IMR-90 (cell line): ENCODE data around the gene SF3B3. TPM values are rescaled to one million over a fixed set of nuclear protein-coding genes. Genes with fewer than 3 reads are reported as not detected.

ENCODE experiments used
- ATAC-seq: fragments of 200-7000 bp; cut with Tn5 transposase; 2 replicates; pipeline ENCODE4 v1.9.1; 2020; ENCODE audit warnings: low read depth, mild to moderate bottlenecking, moderate library complexity
- BruUV-seq: library from RNA; stranded (reverse); fragments of 400-500 nt; replicated peaks from 2 replicates; lab custom pipeline; 2021; lab: Mats Ljungman, UMichigan
- CTCF ChIA-PET: fragments of 300-600 bp; formaldehyde crosslinking; extraction: SDS; loops from one replicate; lab custom pipeline; 2021; ENCODE audit warnings: antibody characterized with exemption; lab: Yijun Ruan, JAX
- POLR2A ChIA-PET: fragments of 300-600 bp; sonication (Branson Sonifier 250); formaldehyde crosslinking; loops from one replicate; lab custom pipeline; 2022; ENCODE audit warnings: antibody characterized with exemption; ENCODE audit not compliant: unreplicated experiment; lab: Charles Lee
- DNase-seq: peaks from one replicate; pipeline ENCODE4 v3.0.0; 2013
- H2AFZ ChIP-seq: replicated peaks from 2 replicates; pipeline ENCODE3; 2013; ENCODE audit warnings: low read length, mild to moderate bottlenecking; ENCODE audit not compliant: poor library complexity
- H2AK5ac ChIP-seq: 2 replicates; pipeline ENCODE4 v1.6.1; 2013; ENCODE audit warnings: low read depth, low read length, inconsistent platforms
- H2AK9ac ChIP-seq: replicated peaks from 2 replicates; pipeline ENCODE3; 2013; ENCODE audit warnings: mild to moderate bottlenecking, low read depth, low read length, moderate library complexity; ENCODE audit not compliant: poor library complexity
- H2BK120ac ChIP-seq: 2 replicates; pipeline ENCODE4 v1.6.1; 2013; ENCODE audit warnings: low read depth, low read length, inconsistent platforms
- H2BK15ac ChIP-seq: 3 replicates; pipeline ENCODE4 v1.6.1; 2013; ENCODE audit warnings: low read depth, low read length, inconsistent platforms
- H2BK20ac ChIP-seq: 2 replicates; pipeline ENCODE4 v1.6.1; 2013; ENCODE audit warnings: low read depth, mild to moderate bottlenecking, inconsistent platforms, low read length, moderate library complexity
- H2BK5ac ChIP-seq: 2 replicates; pipeline ENCODE4 v1.6.1; 2013; ENCODE audit warnings: mild to moderate bottlenecking, low read depth, low read length, inconsistent platforms; ENCODE audit not compliant: poor library complexity, severe bottlenecking
- H3K14ac ChIP-seq: replicated peaks from 2 replicates; pipeline ENCODE4 v1.6.1; 2013; ENCODE audit warnings: low read depth, low read length, inconsistent platforms
- H3K18ac ChIP-seq: 2 replicates; pipeline ENCODE4 v1.6.1; 2013; ENCODE audit warnings: low read depth, low read length, control low read depth
- H3K23ac ChIP-seq: 2 replicates; pipeline ENCODE4 v1.6.1; 2013; ENCODE audit warnings: low read depth, low read length, inconsistent platforms
- H3K27ac ChIP-seq: 2 replicates; pipeline ENCODE4 v1.5.1; 2013; ENCODE audit warnings: mild to moderate bottlenecking, control low read depth, low read length; ENCODE audit not compliant: insufficient read depth
- H3K27me3 ChIP-seq: 2 replicates; pipeline ENCODE4 v1.6.1; 2013; ENCODE audit warnings: low read length; ENCODE audit not compliant: control insufficient read depth, insufficient read depth
- H3K36me3 ChIP-seq: 2 replicates; pipeline ENCODE4 v1.6.1; 2013; ENCODE audit warnings: low read length, mixed read lengths; ENCODE audit not compliant: control insufficient read depth, insufficient read depth
- H3K4ac ChIP-seq: 2 replicates; pipeline ENCODE4 v1.6.1; 2013; ENCODE audit warnings: low read depth, low read length, inconsistent platforms
- H3K4me1 ChIP-seq: 2 replicates; pipeline ENCODE4 v1.6.1; 2013; ENCODE audit warnings: low read length, mixed read lengths; ENCODE audit not compliant: control insufficient read depth, insufficient read depth
- H3K4me2 ChIP-seq: 2 replicates; pipeline ENCODE4 v1.6.1; 2013; ENCODE audit warnings: low read depth, mild to moderate bottlenecking, control low read depth, low read length, moderate library complexity
- H3K4me3 ChIP-seq: 2 replicates; pipeline ENCODE4 v1.5.1; 2013; ENCODE audit warnings: low read depth, mild to moderate bottlenecking, control low read depth, low read length, moderate library complexity; ENCODE audit not compliant: insufficient read depth
- H3K56ac ChIP-seq: 2 replicates; pipeline ENCODE4 v1.6.1; 2013; ENCODE audit warnings: low read length, inconsistent platforms; ENCODE audit not compliant: insufficient read depth; ENCODE audit errors: extremely low read depth
- H3K79me1 ChIP-seq, 2 experiments: 2 replicates each; pipeline ENCODE4 v1.6.1; 2013; ENCODE audit warnings: low read length in 2 of 2, inconsistent platforms in 1 of 2, low read depth in 1 of 2
- H3K9ac ChIP-seq: 2 replicates; pipeline ENCODE4 v1.6.1; 2013; ENCODE audit warnings: low read depth, low read length, control low read depth
- H3K9me1 ChIP-seq: 2 replicates; pipeline ENCODE4 v1.6.1; 2013; ENCODE audit warnings: low read length, inconsistent platforms; ENCODE audit not compliant: insufficient read depth
- H3K9me3 ChIP-seq: 2 replicates; pipeline ENCODE4 v1.6.1; 2013; ENCODE audit warnings: low read length; ENCODE audit not compliant: control insufficient read depth, insufficient read depth
- H4K20me1 ChIP-seq: 2 replicates; pipeline ENCODE4 v1.6.1; 2013; ENCODE audit warnings: low read length, inconsistent platforms; ENCODE audit not compliant: insufficient read depth
- H4K5ac ChIP-seq: 2 replicates; pipeline ENCODE4 v1.6.1; 2013; ENCODE audit warnings: mild to moderate bottlenecking, low read depth, low read length, control low read depth
- H4K8ac ChIP-seq, 2 experiments: 2 replicates each; pipeline ENCODE4 v1.6.1; 2013; ENCODE audit warnings: low read depth in 2 of 2, low read length in 2 of 2, control low read depth in 1 of 2, inconsistent platforms in 1 of 2
- H4K91ac ChIP-seq: 2 replicates; pipeline ENCODE4 v1.6.1; 2013; ENCODE audit warnings: low read depth, low read length, inconsistent platforms; ENCODE audit not compliant: insufficient read depth
- BHLHE40 ChIP-seq: fragments of 150-350 bp; IDR thresholded peaks from 2 replicates; pipeline ENCODE4 v1.6.1; 2016; ENCODE audit warnings: mild to moderate bottlenecking, low read depth, low read length
- CHD1 ChIP-seq: IDR thresholded peaks from 2 replicates; pipeline ENCODE4 v1.6.1; 2012; ENCODE audit warnings: low read depth, low read length, improper control_type of control experiment
- MXI1 ChIP-seq: IDR thresholded peaks from 2 replicates; pipeline ENCODE4 v1.6.1; 2012; ENCODE audit warnings: low read depth, mild to moderate bottlenecking, low read length, moderate library complexity, borderline replicate concordance
- POLR2A ChIP-seq: IDR thresholded peaks from 2 replicates; pipeline ENCODE4 v1.6.1; 2012; ENCODE audit warnings: mild to moderate bottlenecking, low read depth, low read length
- RAD21 ChIP-seq: IDR thresholded peaks from 2 replicates; pipeline ENCODE4 v1.6.1; 2012; ENCODE audit warnings: low read length, improper control_type of control experiment
- RCOR1 ChIP-seq: IDR thresholded peaks from 2 replicates; pipeline ENCODE4 v1.6.1; 2012; ENCODE audit warnings: mild to moderate bottlenecking, low read length, improper control_type of control experiment; ENCODE audit not compliant: insufficient replicate concordance
- RFX5 ChIP-seq: IDR thresholded peaks from 2 replicates; pipeline ENCODE4 v1.8.0; 2012; ENCODE audit warnings: low read depth, mild to moderate bottlenecking, low read length, moderate library complexity
- SMC3 ChIP-seq: fragments of 150-350 bp; IDR thresholded peaks from 2 replicates; pipeline ENCODE4 v1.6.1; 2016; ENCODE audit warnings: low read depth, mild to moderate bottlenecking, antibody characterized with exemption, low read length, moderate library complexity
- WGBS, 2 experiments: methylation state at CpG; one replicate each; pipeline versions ENCODE4 v1.1.5 to v1.1.7; 2013; ENCODE audit warnings: missing lambda C conversion rate in 2 of 2; ENCODE audit not compliant: insufficient read length in 1 of 2; ENCODE audit errors: extremely low coverage in 2 of 2; 5-methylcytosine and 5-hydroxymethylcytosine counted together
- dilution Hi-C: fragments of 300-500 bp; cut with HindIII; formaldehyde crosslinking; loops from one replicate; pipeline ENCODE4 v1.14.3; 2018; ENCODE audit warnings: low sequenced_read_pairs; ENCODE audit not compliant: unreplicated experiment
- in situ Hi-C: fragments of 300-500 bp; cut with MboI; formaldehyde crosslinking; loops from 3 replicates; pipeline ENCODE4 v1.14.3; 2019; ENCODE audit warnings: low sequenced_read_pairs, inconsistent platforms, mixed read lengths
- intact Hi-C: fragments of 100-400 bp; cut with micrococcal nuclease; formaldehyde crosslinking; loops from 2 replicates; pipeline ENCODE4 v1.10.0; 2022
- polyA plus RNA-seq, 3 experiments: library from polyadenylated mRNA; depleted of rRNA; stranded (reverse); fragments of >200 nt; gene quantifications; 2 replicates each; pipeline ENCODE4 v1.2.3, GENCODE V29; 2012; ENCODE audit warnings: low replicate concordance in 1 of 3
- total RNA-seq: library from RNA; depleted of rRNA; stranded (reverse); fragments of >200 nt; gene quantifications from 2 replicates; pipeline ENCODE4 v1.2.3, GENCODE V29; 2012

Gene SF3B3
- total and polyA plus RNA-seq, 2 of the 4 experiments (the other 2 are of a cell fraction): 97.9 to 134 TPM

DNA sequence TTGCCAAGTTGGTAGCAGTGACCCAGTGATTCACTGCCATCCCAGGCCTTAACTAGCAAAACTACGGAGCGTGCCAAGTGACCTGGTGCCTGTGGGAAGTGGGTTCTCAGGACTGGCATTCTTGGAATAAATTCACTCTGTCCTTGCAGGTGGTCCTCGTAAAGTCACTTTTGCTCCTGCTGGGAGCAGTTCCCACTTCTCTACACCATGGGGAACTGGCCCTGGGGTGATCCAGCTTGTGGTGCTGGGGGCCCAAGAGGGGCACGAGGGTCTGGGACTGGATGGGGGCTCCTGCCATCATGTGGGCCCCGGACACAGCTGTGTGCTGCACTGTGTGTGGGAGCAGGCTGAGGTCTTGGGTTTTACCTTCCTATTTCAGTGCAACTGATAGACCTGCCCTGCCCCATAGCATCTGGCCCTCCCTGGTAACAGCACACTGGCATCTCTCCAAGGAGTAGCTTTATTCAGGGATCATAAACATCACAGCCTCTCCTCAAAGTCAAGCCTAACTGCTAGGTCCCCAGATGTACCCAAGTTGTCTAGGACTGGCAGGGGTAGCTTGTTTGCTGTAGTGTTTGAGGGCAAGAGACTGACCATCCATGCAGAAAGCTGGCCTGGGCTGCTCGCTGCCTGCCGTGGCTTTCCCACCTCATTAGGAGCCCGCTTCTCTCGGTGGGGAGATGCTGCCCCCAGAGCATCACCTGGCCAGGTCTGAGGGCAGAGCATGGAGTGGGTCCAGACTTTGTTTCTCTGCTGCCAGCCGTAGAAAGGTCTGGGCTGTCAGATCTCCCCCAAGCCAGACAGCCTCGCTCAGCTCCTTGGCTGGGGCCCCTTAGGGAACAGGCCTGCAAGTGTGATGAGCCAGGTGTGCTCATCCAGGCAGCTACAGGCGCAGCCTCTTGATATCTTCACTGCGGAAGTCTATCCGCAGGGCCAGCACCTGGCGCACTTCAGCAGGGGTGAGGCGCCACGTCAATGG lies 43.2 kb upstream of the SF3B3 start:
- Histone ChIP-seq H3K14ac (no peak overlapping the region), H2BK20ac (no peak overlapping the region), H3K18ac (no peak overlapping the region), H3K79me1 (peaks cover 0 to 7% of the 10 kb centered on the region in 2 experiments; a peak in 1 of 4 replicates), H4K8ac (no peak overlapping the region), H3K4me2 (no peak overlapping the region), H2BK120ac (no peak overlapping the region), H3K9me1 (peaks cover 27% of the 10 kb centered on the region), H3K4me1 (peaks cover 15% of the 10 kb centered on the region), H2AK5ac (no peak overlapping the region), H3K4ac (no peak overlapping the region), H3K9me3 (no peaks in the 10 kb centered on the region), H4K91ac (no peak overlapping the region), H2BK15ac (no peak overlapping the region), H3K27me3 (no peaks in the 10 kb centered on the region), H2AFZ (no peak overlapping the region), H2BK5ac (no peak overlapping the region), H3K4me3 (no peak overlapping the region), H4K5ac (no peak overlapping the region), H3K9ac (no peak overlapping the region), H2AK9ac (no peak overlapping the region), H3K56ac (no peak overlapping the region), H3K23ac (no peak overlapping the region), H3K27ac (no peak overlapping the region), H3K36me3 (peaks cover 54% of the 10 kb centered on the region), H4K20me1 (no peaks in the 10 kb centered on the region)
- BruUV-seq: TSS peak; percentile 90
- ChIA-PET POLR2A (no interaction called here), CTCF (interaction anchor here (0.6 kb wide), 1 partner anchor 8 kb away, joined by 3 read pairs; no protein-coding TSS in a partner anchor)
- intact Hi-C loops: loop anchor here (5.0 kb wide), 1 partner anchor 98 kb away; no protein-coding TSS in a partner anchor
- in situ Hi-C loops: no loop called here
- no peak for TF ChIP-seq POLR2A
- no peak for TF ChIP-seq RFX5
- TF ChIP-seq RAD21: no peak
- TF ChIP-seq CHD1: no peak
- TF ChIP-seq MXI1: no peak
- TF ChIP-seq SMC3: no peak
- TF ChIP-seq RCOR1: no peak
- TF ChIP-seq BHLHE40: no peak
- WGBS, 2 experiments: 92% methylated on average over 11 of the region's 17 CpGs; no CpG with 5 or more reads in 1 of the 2 experiments
- dilution Hi-C loops: no loop called here
- ATAC-seq (no peak), DNase-seq (no peak)
